Stimulated activated CD8-positive, alpha-beta memory T cell treated with anti-CD3 and anti-CD28 coated beads, Interleukin-12 subunit alpha, Interleukin-12 subunit beta, amount 100 ng/mL, for 24 hours (primary cell): ENCODE data around the gene PHACTR1.
"Not testable (repeated sequence)": the region's sequence is repeated elsewhere in the genome, so short reads cannot be mapped to it uniquely, and the experiment has no call there.

Source experiments
- DNase-seq: peaks from one replicate; pipeline ENCODE4 v3.0.0-alpha.2; 2020; ENCODE audit errors: extremely low read depth

The PHACTR1 gene

DNA sequence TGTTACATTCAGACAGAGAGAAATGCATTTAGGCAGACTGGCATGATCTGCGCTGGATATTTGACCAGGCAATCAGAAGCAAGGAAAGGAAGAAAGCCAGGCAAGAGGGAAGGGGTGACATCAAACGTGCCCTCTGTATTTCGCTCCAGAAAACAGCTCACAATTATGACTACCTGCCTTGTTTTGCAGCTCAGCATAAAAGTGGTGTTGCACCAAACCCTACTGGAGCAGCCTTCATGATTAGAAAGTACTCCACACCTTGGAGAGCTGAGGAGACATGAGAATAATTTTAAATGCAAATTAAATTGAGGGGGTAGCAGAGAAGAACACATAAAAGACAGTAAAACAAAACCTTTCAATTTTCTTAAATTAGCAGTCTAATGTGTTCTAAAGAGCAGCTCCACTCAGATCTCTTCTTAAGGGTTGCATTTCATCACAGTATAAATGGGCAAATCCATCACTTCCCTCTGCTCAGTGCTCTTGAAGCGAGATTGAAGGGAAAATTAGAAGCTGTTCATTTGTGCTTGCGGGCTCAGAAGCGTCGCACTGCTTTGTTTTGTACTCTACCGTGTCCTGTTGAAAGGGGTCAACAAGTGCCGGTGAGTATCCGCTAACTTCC, at the start of gene PHACTR1:
TSS of gene PHACTR1 (plus strand) at position 470 of the 619 bp plus-strand sequence.
- no peak for DNase-seq

- no peak for DNase-seq
These were observed 49.7 kb upstream of the PHACTR1 start for GRCh38 chr6:12666886-12667285.

DNA sequence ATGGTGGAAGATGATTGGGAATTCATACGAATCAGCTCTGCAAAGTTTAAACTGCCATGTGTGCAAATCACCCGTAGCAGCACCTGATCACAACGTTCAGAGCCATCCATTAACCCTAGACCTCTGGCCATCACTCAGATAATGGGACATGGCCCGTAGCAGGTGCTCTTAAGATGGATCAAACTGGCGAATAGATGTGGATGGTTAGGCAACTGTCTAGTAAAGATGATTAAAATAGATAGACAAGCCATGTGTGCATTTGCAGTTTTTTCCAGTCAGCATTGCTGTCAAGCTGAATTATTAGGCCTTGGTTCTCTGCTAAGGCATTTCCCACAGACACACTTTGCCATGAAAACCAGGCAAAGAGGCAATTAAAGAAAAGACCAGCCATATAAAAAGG, 40.6 kb upstream of the PHACTR1 start:
- DNase-seq: no peak

GRCh38 chr6:12679341-12679740, 37.2 kb upstream of the PHACTR1 start:
- no peak for DNase-seq

DNA sequence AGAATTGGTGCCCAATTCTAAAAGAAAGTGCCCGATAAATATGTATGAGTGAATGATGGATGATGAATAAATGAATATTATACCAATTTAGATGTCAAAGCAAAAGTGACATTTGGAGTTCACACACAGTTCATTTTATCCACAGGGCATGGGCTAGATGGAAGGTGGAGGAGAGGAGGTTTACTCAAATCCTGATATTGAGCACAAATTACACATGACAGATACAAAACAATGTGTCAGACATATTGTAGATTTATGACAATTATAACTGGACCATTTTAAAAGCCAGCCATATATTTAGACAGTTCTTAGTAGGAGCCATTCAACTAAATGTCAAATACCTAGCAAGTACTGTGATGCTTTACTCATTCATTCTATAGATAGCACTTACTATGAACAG, 23.4 kb upstream of the PHACTR1 start:
- no peak for DNase-seq

GRCh38 chr6:12698298-12698697, 18.3 kb upstream of the PHACTR1 start:
- no peak for DNase-seq

DNA sequence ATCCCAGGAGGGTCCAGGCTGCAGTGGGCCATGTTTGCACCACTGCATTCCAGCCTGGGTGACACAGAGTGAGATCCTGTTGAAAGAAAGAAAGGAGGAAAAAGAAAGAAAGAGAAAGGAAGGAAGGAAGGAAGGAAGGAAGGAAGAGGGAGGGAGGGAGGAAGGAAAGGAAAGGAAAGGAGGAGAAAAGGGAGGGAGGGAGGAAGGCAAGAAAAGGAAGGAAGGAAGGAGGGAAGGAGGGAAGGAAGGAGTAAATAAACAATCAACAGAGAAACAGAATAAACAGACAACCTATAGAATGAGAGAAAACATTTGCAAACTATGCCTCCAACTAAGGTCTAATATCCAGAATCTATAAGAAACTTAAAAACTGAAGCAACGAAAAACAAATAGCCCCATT, 11.6 kb upstream of the PHACTR1 start:
- no peak for DNase-seq

GRCh38 chr6:12709116-12709515, 7.5 kb upstream of the PHACTR1 start:
- no peak for DNase-seq

DNA sequence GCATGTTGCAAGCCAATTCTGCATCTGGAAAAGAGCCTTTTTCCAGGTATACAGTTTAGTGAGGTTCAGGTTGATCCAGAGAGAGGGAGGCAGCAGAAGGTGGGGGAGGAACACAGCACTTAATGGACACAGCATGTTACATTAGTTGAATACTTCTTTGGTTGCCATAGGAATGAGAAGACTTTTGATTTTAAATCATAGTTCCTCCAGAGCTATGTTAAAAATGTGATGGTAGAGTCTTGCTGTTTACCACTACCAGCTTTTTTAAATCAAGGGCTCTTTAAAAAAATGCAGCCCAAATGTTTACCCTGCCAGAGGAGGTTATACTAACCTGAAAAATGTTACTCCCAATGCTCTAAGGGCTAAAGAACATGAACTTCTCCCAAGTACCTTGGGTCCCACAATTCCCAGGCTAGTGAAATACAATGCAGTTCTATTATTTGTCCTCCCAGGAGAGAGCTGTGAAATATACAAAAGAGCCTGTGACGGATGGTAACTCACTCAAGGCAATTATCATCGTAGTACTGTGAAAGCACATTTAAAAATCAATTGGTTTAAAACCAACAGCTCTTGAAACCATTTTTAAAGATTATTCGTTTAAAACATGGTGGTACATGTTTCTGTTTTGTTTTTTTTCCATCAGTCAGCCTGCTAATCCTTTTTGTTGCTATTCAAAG, 6.9 kb upstream of the PHACTR1 start:
- no peak for DNase-seq

GRCh38 chr6:12710921-12711320, 5.6 kb upstream of the PHACTR1 start:
- DNase-seq: no peak

GRCh38 chr6:12714022-12714421, 2.5 kb upstream of the PHACTR1 start:
- no peak for DNase-seq

GRCh38 chr6:12715437-12715836, 1.1 kb upstream of the PHACTR1 start:
- no peak for DNase-seq

DNA sequence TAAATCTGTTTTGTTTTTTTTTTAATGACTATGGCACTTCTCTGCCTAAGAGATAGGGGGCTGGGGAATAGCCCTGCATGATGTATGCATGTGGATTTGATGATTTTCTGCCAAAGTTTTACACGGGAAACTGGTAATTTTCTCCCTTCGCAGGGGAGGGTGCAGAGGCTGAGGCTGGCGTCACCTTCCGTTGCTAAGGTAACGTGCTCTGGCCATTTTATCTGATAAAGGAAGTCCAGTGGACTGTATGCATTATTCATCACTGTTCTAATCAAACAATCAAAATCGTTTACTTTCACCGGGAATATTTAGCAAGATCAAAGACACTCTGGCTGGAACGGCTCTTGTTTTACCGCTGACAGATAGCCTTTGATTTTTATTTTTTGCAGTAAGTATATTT, 789 bp downstream of the PHACTR1 start:
- DNase-seq: no peak

GRCh38 chr6:12718015-12718414, 1.4 kb downstream of the PHACTR1 start:
- no peak for DNase-seq

- DNase-seq: no peak
These were observed 2.5 kb downstream of the PHACTR1 start for GRCh38 chr6:12719017-12719416.

- no peak for DNase-seq
These were observed 3.7 kb downstream of the PHACTR1 start for GRCh38 chr6:12720310-12720709.

- DNase-seq: no peak
These were observed 8.7 kb downstream of the PHACTR1 start for GRCh38 chr6:12725263-12725662.

- DNase-seq: no peak
These were observed 12.9 kb downstream of the PHACTR1 start for GRCh38 chr6:12729467-12729866.

DNA sequence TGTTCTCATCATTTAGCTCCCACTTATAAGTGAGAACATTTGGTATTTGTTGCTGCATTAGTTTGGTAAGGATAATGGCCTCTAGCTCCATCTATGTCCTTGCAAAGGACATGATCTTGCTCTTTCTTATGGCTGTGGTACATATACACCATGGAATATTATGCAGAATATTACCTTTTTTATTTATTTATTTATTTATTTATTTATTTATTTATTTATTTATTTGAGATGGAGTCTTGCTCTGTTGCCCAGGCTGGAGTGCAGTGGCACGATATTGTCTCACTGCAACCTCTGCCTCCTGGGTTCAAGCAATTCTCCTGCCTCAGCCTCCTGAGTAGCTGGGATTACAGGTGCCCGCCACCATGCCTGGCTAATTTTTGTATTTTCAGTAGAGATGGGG, 14.2 kb downstream of the PHACTR1 start:
- DNase-seq: not testable (repeated sequence)

GRCh38 chr6:12733876-12734275, 17.3 kb downstream of the PHACTR1 start:
- no peak for DNase-seq

DNA sequence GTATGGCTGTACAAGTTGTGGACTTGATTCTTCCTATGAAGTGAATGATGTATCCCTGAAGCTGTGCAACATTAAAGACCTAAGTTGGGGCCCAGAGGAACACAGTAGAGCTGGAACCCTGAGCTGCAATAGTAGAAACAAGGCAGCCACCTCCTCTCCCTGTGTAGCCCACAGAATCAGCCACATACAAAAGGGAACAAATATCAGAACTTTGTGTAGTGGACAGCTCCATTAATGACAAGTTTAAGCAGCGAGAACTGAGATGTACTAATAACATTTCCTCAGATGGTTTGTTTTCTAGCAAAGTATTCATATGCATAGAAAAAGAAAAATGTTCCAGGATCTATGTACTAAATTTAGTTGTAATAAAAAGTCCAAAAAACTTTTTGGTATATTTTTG, 19.2 kb downstream of the PHACTR1 start:
- DNase-seq: no peak

DNA sequence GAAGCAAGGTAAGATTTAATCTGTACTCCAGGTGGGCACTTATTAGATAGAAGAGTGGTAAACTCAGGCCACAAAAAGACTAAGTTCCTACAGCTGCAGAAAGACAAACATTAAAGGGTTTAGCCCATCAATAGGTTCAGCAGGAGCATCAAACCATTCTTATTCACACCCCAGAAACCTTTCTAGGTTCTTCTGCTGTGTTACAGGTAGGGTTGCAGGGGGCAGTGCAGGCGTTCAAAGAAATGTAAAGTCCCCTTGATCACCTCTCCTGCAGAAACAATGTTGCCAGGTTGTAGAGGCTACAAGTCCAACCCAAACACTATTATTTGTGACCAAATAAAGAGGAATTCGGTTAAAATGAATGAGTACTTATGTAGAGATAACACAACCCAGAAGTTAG, 31.8 kb downstream of the PHACTR1 start:
- DNase-seq: no peak

DNA sequence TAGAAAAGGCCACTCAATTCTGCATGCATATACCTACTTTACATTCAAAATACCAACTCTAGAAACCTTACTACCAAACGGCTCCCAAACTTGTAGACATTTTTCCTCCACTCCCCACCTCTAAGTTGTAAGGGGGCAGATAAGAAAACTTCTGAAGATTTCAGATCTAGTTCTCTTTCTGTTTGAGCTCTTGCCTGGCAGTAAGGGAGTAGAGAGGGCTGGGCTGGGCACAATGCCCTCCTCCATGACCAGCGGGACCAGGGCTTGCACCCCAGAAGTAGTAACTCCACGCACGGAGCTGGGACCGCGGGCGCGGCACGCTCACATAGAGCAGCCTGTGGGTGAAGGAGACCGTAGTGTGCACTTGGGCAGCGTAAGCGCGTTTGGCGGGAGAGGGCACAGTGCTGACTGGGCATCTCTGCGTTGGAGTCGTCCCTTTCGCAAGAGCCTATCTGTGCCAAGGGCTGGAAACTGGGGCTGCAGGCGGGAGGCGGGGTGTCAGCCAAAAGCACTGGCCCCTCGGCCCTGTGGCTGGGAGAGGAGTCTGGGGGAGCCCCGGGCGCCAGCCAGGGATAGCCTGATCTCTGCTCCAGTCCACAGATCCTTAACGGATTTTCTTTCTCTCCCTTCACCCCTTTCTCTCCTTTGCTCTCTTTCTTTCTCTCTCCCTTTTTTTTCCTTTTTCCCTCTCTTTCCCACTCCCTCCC, 32.4 kb downstream of the PHACTR1 start:
- no peak for DNase-seq
